Measurements from ENCODE around the gene ATG4A.

DNA sequence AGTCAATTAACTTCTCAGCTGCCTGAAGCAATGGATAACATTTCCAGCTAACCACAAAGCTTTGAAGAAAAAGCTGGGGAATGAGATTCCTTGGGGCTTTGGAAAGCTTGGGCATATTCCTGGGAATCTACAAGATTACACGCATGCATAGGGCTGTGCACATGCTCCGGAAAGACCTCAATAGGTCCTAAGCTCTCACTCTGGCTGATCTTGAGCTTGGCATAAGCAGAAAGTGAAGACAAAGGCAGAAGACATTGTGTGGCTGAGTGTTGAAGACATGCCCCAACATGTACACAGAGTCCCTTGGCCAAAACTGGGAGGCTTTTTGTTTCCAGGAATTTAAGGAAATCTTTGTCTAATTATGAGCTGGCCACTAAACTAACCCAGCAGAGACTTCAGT is 31.2 kb downstream of the ATG4A start:
- TF ChIP-seq EP300 (IDR thresholded peaks at IDR 0.05; ENCODE audit: borderline replicate concordance in 1 of 2, low read depth in 1 of 2, low read length in 1 of 2) (no peak), GABPA (IDR thresholded peaks at IDR 0.05; ENCODE audit: low read depth) (no peak), POLR2AphosphoS5 (IDR thresholded peaks at IDR 0.05; ENCODE audit: low read depth, low read length) (no peak), REST (IDR thresholded peaks at IDR 0.05; ENCODE audit: low read depth, low read length) (no peak), FOXM1 (IDR thresholded peaks at IDR 0.05; ENCODE audit: low read depth) (no peak)
- TF ChIP-seq, protein P1, sequence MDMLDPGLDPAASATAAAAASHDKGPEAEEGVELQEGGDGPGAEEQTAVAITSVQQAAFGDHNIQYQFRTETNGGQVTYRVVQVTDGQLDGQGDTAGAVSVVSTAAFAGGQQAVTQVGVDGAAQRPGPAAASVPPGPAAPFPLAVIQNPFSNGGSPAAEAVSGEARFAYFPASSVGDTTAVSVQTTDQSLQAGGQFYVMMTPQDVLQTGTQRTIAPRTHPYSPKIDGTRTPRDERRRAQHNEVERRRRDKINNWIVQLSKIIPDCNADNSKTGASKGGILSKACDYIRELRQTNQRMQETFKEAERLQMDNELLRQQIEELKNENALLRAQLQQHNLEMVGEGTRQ (IDR thresholded peaks at IDR 0.05; ENCODE audit: borderline replicate concordance, low read depth, low read length): no peak
- TF ChIP-seq, protein P2, sequence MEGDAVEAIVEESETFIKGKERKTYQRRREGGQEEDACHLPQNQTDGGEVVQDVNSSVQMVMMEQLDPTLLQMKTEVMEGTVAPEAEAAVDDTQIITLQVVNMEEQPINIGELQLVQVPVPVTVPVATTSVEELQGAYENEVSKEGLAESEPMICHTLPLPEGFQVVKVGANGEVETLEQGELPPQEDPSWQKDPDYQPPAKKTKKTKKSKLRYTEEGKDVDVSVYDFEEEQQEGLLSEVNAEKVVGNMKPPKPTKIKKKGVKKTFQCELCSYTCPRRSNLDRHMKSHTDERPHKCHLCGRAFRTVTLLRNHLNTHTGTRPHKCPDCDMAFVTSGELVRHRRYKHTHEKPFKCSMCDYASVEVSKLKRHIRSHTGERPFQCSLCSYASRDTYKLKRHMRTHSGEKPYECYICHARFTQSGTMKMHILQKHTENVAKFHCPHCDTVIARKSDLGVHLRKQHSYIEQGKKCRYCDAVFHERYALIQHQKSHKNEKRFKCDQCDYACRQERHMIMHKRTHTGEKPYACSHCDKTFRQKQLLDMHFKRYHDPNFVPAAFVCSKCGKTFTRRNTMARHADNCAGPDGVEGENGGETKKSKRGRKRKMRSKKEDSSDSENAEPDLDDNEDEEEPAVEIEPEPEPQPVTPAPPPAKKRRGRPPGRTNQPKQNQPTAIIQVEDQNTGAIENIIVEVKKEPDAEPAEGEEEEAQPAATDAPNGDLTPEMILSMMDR (IDR thresholded peaks at IDR 0.05): no peak
